HG03439 (cell line): ENCODE measurements around the gene SPON2.
"Not testable (repeated sequence)": the region's sequence is repeated elsewhere in the genome, so short reads cannot be mapped to it uniquely, and the experiment has no call there.

Source experiments
- ATAC-seq: cut with Tn5 transposase; IDR thresholded peaks from one replicate; pipeline ENCODE4 v1.9.1; 2021; ENCODE audit warnings: mild to moderate bottlenecking, moderate library complexity; ENCODE audit not compliant: unreplicated experiment

SPON2 gene

GRCh38 chr4:1152290-1152689 lies 20.1 kb downstream of the SPON2 start:
- no peak for ATAC-seq

GRCh38 chr4:1151541-1151940 lies 20.8 kb downstream of the SPON2 start:
- ATAC-seq, result no peak

- no peak for ATAC-seq
Measured at GRCh38 chr4:1150875-1151274, 21.5 kb downstream of the SPON2 start.

DNA sequence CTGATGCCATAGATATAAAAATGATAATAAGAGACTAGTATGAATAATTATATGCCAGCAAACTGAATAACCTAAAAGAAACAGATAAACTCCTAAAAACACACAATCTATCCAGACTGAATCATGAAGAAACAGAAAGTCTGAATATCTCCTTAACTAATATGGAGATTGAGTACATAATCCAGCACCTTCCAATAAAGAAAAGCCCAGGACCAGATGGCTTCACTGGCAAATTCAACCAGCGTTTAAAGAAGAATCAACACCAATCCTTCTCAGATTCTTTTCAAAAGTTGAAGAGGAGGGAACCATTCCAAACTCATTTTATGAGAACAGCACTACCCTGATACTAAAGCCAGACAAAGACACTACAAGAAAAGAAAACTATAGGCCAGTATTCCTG lies 32.5 kb downstream of the SPON2 start:
- ATAC-seq, result no peak

- no peak for ATAC-seq
Measured at GRCh38 chr4:1137850-1138249, 34.5 kb downstream of the SPON2 start.

GRCh38 chr4:1137063-1137776 lies 35.2 kb downstream of the SPON2 start:
- no peak for ATAC-seq

GRCh38 chr4:1136048-1136447 lies 36.3 kb downstream of the SPON2 start:
- ATAC-seq, result no peak

DNA sequence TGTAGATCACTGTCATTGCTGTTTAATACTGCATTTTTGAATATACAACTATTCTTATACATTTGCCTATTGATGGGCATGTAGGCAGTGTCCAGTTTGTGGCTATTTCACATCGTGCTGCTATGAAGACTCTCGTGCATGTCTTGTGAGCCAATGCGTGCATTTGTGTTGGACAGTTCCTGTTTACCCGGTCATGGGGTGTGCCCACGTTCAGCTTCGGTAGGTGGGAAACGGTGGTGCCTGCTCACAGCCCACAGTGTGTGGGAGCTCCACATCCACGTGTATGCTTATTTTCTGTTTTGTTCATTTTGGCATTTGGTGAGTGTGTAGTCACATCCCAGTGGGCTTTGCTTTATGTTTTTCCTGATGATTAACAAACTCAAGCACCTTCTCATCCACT lies 39.4 kb downstream of the SPON2 start:
- no peak for ATAC-seq

DNA sequence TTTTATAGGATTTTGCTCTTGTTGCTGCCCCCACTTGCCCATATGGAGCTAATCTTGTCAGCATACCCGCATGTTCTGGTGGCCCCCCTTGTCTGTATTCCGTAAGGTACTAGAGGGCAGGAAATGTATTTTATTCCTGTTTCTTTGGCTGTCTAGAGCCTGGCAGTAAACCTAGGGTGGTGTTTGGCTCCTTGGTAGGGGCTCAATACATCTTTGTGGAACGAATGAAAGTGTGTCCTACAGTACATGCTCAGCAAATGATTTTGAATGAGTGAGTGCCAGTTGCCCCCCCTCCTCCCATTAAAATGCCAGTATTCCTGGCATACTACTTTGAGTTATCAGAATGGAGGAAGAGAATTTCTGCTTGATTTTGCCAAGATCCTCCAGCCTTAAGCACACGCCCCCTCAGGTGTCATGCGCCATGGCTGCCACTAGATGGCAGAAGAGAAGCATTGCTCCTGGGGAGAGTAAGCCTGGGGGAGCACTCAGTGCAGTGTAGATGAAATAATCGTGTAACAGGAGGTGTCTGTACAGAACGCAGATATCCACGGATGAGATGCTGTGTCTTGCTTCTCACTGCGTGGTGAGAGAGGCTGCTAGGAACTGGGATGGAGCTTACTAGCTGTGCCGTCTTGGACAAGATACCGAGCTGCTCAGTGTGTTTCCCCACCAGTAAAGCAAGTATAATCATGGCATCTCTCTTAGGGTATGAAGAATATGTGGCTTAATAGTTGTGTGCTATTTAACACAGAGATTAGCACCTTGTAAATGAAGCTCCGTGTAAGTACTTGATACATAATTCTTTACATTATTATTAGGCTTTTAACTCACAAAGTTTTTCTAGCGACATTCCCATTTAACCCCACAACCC lies 41.8 kb downstream of the SPON2 start:
- no peak for ATAC-seq

DNA sequence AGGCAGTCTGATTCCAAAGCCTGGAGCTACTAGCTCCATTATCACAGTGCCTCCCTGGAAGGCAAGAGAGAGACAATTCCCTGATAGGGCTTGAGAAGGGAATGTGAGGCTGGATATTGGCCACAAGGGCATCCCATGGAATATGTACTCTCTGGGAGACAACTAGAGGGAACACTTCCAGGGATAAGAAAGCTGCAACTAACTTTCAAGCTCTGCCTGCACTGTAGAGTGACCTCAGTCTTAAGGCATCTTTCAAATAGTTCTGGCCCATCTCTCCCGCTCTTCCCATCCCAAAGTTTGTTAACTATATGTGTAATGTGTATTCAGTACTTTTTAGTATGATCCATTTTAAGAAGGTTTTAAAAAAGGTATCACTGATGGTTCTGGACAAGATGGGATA lies 45.9 kb downstream of the SPON2 start:
- no peak for ATAC-seq

DNA sequence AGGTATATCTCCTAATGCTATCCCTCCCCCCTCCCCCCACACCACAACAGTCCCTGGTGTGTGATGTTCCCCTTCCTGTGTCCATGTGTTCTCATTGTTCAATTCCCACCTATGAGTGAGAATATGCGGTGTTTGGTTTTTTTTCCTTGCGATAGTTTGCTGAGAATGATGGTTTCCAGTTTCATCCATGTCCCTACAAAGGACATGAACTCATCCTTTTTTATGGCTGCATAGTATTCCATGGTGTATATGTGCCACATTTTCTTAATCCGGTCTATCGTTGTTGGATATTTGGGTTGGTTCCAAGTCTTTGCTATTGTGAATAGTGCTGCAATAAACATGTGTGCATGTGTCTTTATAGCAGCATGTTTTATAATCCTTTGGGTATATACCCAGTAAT lies 46.9 kb downstream of the SPON2 start:
- ATAC-seq, result not testable (repeated sequence)

DNA sequence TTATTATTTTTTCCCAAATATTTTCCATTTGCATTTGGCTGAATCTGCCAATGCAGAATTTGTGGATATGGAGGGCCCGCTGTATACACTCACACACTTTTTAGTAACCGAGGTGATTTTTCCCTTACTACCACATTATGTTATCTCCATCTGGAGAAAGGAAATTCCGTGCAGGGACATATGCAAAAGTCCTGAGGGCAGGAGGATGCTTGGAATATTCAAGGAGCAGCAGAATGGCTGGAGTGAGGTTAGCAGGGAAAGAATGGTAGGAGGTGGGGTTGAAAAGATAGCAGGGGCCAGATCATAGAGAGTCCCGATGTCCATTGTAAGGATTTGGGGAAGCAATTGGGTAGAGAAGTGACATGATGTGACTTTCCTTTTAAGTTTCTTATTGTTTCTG lies 47.6 kb downstream of the SPON2 start:
- no peak for ATAC-seq

DNA sequence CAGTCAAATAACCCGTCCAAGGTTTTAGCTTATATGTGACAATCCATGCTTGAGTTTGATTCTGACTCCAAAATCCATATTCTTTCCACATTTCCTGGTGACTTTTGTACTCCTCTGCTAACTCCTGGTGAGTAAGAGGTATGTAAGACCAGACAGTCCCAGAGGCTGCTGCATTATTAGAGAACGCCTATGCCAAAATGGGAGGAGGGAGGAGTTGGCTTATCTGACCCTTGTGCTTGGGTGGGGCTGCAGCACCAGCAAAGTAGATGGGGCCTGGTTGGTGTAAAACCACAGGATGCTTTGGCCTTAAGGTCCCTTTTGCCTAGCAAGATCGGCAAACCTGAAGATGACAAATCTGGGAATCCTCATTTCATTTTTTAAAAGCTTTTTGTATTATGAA lies 49.9 kb downstream of the SPON2 start:
- no peak for ATAC-seq
